Measurements from ENCODE around the gene DTD1.

DNA sequence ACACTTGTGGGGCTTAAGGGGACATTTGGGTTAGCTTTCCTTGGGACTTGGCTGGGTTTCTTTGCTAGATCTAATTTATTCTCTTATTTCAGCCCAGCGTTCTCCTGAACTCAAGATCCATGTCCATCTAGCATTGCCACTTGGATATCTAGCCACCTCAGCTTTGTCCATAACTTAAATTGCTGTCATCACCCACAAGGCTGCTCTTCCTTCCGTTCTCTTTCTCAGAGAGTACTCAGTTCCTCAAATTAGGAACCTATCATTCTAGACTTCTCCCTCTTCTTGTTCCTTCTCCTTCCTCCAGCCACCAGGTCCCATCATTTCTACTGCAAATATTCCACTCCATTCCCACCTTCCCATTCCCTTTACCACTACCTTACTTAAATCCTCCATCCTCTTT lies 16.3 kb upstream of the DTD1 start:
- TF ChIP-seq POLR2A (IDR thresholded peaks at IDR 0.05) = no peak
- TF ChIP-seq, protein P1, sequence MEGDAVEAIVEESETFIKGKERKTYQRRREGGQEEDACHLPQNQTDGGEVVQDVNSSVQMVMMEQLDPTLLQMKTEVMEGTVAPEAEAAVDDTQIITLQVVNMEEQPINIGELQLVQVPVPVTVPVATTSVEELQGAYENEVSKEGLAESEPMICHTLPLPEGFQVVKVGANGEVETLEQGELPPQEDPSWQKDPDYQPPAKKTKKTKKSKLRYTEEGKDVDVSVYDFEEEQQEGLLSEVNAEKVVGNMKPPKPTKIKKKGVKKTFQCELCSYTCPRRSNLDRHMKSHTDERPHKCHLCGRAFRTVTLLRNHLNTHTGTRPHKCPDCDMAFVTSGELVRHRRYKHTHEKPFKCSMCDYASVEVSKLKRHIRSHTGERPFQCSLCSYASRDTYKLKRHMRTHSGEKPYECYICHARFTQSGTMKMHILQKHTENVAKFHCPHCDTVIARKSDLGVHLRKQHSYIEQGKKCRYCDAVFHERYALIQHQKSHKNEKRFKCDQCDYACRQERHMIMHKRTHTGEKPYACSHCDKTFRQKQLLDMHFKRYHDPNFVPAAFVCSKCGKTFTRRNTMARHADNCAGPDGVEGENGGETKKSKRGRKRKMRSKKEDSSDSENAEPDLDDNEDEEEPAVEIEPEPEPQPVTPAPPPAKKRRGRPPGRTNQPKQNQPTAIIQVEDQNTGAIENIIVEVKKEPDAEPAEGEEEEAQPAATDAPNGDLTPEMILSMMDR (IDR thresholded peaks at IDR 0.05) = no peak
